Kidney epithelial cell (primary cell): Measurements from ENCODE around the gene CCM2. TPM values are rescaled to one million over a fixed set of nuclear protein-coding genes. Genes with fewer than 3 reads are reported as not detected.
"Not testable (repeated sequence)": the region's sequence is repeated elsewhere in the genome, so short reads cannot be mapped to it uniquely, and the experiment has no call there.

Experiments used
- DNase-seq: peaks from one replicate; pipeline ENCODE4 v3.0.0-alpha.2; 2010; ENCODE audit warnings: low read depth
- H3K27me3 ChIP-seq: 2 replicates; pipeline ENCODE4 v1.6.0; 2011; ENCODE audit warnings: low read length; ENCODE audit not compliant: control insufficient read depth, insufficient read depth
- H3K36me3 ChIP-seq: 2 replicates; pipeline ENCODE4 v1.5.1; 2011; ENCODE audit warnings: low read length; ENCODE audit not compliant: control insufficient read depth, insufficient read depth
- H3K4me3 ChIP-seq: 2 replicates; pipeline ENCODE4 v1.5.1; 2011; ENCODE audit warnings: low read depth, mild to moderate bottlenecking, control low read depth, low read length
- total RNA-seq: library from RNA; depleted of rRNA; stranded (reverse); fragments of >200 nt; gene quantifications from 2 replicates; pipeline ENCODE4 v1.2.3, GENCODE V29; 2015
- TF ChIP-seq, protein P1 (sequence below): IDR thresholded peaks from 2 replicates; pipeline ENCODE4 v1.5.1; 2011; ENCODE audit warnings: mild to moderate bottlenecking, moderate library complexity, low read length, control low read depth, inconsistent platforms; ENCODE audit not compliant: insufficient read depth, poor library complexity, severe bottlenecking

CCM2 gene
- total RNA-seq, 1 donor from 2014 or later: 60.2 TPM

DNA sequence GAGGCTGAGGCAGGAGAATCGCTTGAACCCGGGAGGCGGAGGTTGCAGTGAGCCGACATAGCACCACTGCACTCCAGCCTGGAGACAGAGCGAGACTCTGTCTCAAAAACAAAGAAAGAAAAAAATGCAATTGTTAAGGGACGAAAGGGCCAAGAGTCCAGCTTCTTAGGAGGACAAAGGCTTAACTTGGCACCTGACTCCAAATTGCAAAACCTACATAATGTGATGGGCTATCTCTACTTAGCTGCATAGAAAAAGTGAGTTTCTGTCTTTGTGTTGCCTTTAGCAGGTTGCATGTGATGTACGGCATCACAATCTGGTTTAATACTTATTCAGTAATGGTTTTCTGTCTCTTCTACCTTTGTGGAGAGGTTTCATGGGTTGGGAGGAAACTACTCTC, 12.5 kb upstream of the CCM2 start:
- Histone ChIP-seq H3K27me3 (no peaks in the 10 kb centered on the region), H3K4me3 (no peak overlapping the region), H3K36me3 (peaks cover 3% of the 10 kb centered on the region)
- TF ChIP-seq, protein P1, sequence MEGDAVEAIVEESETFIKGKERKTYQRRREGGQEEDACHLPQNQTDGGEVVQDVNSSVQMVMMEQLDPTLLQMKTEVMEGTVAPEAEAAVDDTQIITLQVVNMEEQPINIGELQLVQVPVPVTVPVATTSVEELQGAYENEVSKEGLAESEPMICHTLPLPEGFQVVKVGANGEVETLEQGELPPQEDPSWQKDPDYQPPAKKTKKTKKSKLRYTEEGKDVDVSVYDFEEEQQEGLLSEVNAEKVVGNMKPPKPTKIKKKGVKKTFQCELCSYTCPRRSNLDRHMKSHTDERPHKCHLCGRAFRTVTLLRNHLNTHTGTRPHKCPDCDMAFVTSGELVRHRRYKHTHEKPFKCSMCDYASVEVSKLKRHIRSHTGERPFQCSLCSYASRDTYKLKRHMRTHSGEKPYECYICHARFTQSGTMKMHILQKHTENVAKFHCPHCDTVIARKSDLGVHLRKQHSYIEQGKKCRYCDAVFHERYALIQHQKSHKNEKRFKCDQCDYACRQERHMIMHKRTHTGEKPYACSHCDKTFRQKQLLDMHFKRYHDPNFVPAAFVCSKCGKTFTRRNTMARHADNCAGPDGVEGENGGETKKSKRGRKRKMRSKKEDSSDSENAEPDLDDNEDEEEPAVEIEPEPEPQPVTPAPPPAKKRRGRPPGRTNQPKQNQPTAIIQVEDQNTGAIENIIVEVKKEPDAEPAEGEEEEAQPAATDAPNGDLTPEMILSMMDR: no peak
- no peak for DNase-seq

DNA sequence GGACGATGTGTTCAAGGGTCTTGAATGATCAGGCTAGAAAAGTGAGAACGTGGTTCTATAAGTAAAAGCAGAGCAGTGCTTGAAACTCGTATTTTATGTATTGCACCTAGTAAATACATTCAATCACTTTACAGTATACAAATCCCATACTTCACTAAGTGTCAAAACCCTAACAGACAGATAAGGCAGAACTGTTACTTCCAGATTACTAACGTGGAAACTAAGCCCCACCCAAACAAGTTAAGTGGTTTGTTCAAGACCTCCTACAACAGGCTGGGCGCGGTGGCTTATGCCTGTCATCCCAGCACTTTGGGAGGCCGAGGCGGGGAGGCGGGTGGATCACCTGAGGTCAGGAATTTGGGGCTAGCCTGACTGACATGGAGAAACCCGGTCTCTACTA, 12.0 kb upstream of the CCM2 start:
- no peaks in the 10 kb centered on the region for H3K27me3 ChIP-seq
- H3K36me3 ChIP-seq: peaks cover 3% of the 10 kb centered on the region
- H3K4me3 ChIP-seq: no peak overlapping the region
- TF ChIP-seq, protein P1: no peak
- DNase-seq: no peak

DNA sequence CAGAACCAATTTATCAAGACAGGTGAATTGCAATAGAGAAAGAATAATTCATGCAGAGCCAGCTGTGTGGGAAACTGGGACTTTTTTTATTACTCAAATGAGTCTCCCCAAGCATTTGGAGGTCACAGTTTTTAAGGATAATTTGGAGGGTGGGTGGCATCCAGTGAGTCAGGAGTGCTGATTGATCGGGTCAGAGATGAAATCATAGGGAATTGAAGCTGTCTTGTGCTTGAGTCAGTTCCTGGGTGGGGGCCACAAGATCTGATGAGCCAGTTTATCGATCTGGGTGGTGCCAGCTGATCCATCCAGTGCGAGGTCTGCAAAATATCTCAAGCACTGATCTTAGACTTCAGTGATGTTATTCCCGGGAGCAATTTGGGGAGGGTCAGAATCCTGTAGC, 11.3 kb upstream of the CCM2 start:
- TF ChIP-seq, protein P1: no peak
- no peaks in the 10 kb centered on the region for H3K27me3 ChIP-seq
- H3K4me3 ChIP-seq: no peak overlapping the region
- no peak for DNase-seq
- H3K36me3 ChIP-seq: peaks cover 3% of the 10 kb centered on the region

DNA sequence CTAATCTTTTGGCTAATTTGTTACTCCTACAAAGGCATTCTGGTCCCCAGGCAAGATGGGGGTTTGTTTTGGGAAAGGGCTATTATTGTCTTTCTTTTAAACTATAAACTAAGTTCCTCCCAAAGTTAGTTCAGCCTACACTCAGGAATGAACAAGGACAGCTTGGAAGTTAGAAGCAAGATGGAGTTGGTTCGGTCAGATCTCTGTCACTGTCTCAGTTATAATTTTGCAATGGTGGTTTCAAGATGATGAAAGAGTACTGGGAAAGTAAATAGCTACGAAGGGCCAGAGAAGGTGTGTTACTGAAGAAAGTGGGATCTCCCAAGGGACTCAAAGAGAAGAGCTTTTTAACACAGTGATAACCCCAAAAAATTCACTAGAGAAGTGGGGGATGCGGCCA, 10.9 kb upstream of the CCM2 start:
- H3K27me3 ChIP-seq: no peaks in the 10 kb centered on the region
- TF ChIP-seq, protein P1: no peak
- H3K4me3 ChIP-seq: no peak overlapping the region
- peaks cover 3% of the 10 kb centered on the region for H3K36me3 ChIP-seq
- no peak for DNase-seq

DNA sequence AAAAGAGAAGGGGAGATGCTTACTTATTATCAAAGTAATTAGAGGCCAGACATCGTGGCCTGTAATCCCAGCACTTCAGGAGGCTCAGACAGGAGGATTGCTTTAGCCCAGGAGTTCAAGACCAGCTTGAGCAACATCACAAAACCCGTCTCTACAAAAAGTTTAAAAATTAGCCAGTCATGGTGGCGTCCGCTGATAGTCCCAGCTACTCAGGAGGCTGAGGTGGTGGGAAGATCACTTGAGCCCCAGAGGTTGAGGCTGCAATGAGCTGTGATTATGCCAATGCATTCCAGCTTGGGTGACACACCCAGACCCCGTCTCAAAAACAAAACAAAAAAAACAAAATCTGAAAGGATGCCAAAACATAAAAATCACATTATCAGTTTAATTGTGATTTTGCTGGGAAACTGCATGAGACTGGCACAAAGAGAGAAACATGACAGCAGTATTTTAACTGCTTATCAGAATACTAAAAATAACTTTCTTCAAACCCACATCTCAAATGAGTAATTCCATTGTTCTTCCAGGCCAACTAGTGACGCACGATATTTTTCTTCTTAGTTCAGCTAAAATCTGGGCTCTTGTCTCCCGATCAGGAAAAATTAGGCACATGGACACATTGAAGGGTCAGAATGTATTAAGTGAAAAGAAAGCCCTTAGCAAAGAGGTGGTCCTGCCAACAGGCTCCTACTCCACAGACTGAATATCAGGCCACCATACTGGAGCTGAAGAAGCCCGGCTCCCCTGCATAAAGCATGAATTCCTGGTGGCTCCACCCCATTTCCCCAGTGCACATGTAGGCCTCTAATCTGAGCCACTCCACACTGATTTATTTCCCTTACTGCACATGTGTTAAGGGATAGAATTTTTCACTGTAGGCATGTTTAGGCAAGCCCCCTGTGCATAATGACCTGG, 9.6 kb upstream of the CCM2 start:
- TF ChIP-seq, protein P1: no peak
- no peaks in the 10 kb centered on the region for H3K36me3 ChIP-seq
- no peak overlapping the region for H3K4me3 ChIP-seq
- DNase-seq: no peak
- no peaks in the 10 kb centered on the region for H3K27me3 ChIP-seq

DNA sequence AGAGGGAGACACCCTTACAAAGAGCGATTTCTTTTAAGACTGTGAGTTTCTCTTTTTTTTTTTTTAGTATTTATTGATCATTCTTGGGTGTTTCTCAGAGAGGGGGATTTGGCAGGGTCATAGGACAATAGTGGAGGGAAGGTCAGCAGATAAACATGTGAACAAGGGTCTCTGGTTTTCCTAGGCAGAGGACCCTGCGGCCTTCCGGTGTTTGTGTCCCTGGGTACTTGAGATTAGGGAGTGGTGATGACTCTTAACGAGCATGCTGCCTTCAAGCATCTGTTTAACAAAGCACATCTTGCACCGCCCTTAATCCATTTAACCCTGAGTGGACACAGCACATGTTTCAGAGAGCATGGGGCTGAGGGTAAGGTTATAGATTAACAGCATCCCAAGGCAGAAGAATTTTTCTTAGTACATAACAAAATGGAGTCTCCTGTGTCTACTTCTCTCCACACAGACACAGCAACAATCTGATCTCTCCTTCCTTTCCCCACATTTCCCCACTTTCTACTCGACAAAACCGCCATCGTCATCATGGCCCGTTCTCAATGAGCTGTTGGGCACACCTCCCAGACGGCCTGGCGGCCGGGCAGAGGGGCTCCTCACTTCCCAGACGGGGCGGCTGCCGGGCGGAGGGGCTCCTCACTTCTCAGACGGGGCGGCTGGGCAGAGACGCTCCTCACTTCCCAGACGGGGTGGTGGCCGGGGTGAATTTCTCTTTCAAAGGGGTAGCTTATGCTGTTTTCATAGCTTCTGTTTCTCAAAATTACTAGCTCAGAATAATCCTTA, 7.8 kb upstream of the CCM2 start:
- not testable (repeated sequence) for DNase-seq, H3K27me3 ChIP-seq

More for the DNA sequence above, 7.8 kb upstream of the CCM2 start:
- H3K36me3 ChIP-seq, H3K4me3 ChIP-seq: not testable (repeated sequence)
